ENCODE data around the gene HOPX.
"Not testable (repeated sequence)": the region's sequence is repeated elsewhere in the genome, so short reads cannot be mapped to it uniquely, and the experiment has no call there.

HOPX gene

GRCh38 chr4:56681158-56681852 is at the start of gene HOPX:
TSS of gene HOPX (minus strand) at chr4:56681296. CDS start at chr4:56657816, 23,480 bp downstream.
- Mint-ChIP-seq H3K4me1 (peaks cover 14% of the 10 kb centered on the region), H3K27ac (ENCODE audit: low read depth) (no peak within 1 kb of the TSS), H3K9me3 (no peaks in the 10 kb centered on the region), H3K4me3 (peak within 1 kb of the TSS; percentile 60), H3K27me3 (peaks cover 26% of the 10 kb centered on the region), H3K36me3 (ENCODE audit: insufficient read depth) (no peaks in the 10 kb centered on the region)
- ATAC-seq (replicated peaks; ENCODE audit: extremely low read depth, poor library complexity, severe bottlenecking): peak; percentile 72
- no peak for DNase-seq (ENCODE audit: low spot score in 2 of 2)

GRCh38 chr4:56730097-56730496 is 49.0 kb upstream of the HOPX start:
- H3K36me3 Mint-ChIP-seq (ENCODE audit: insufficient read depth): no peaks in the 10 kb centered on the region
- no peaks in the 10 kb centered on the region for H3K4me1 Mint-ChIP-seq
- H3K27ac Mint-ChIP-seq (ENCODE audit: low read depth): no peak overlapping the region
- no peak overlapping the region for H3K4me3 Mint-ChIP-seq
- DNase-seq (ENCODE audit: low spot score in 2 of 2) (no peak), ATAC-seq (replicated peaks; ENCODE audit: extremely low read depth, poor library complexity, severe bottlenecking) (no peak)
- no peaks in the 10 kb centered on the region for H3K9me3 Mint-ChIP-seq
- no peaks in the 10 kb centered on the region for H3K27me3 Mint-ChIP-seq

- H3K27ac Mint-ChIP-seq (ENCODE audit: low read depth): no peak overlapping the region
- no peaks in the 10 kb centered on the region for H3K36me3 Mint-ChIP-seq (ENCODE audit: insufficient read depth)
- H3K27me3 Mint-ChIP-seq: no peaks in the 10 kb centered on the region
- ATAC-seq (replicated peaks; ENCODE audit: extremely low read depth, poor library complexity, severe bottlenecking) (no peak), DNase-seq (ENCODE audit: low spot score in 2 of 2) (no peak)
- peaks cover under 1% of the 10 kb centered on the region for H3K4me1 Mint-ChIP-seq
- no peak overlapping the region for H3K4me3 Mint-ChIP-seq
- no peaks in the 10 kb centered on the region for H3K9me3 Mint-ChIP-seq
Observed at GRCh38 chr4:56728512-56728911, 47.4 kb upstream of the HOPX start.

- Mint-ChIP-seq H3K36me3 (ENCODE audit: insufficient read depth) (no peaks in the 10 kb centered on the region), H3K27ac (ENCODE audit: low read depth) (no peak overlapping the region), H3K4me3 (no peak overlapping the region), H3K27me3 (no peaks in the 10 kb centered on the region), H3K4me1 (peaks cover 6% of the 10 kb centered on the region), H3K9me3 (no peaks in the 10 kb centered on the region)
- no peak for DNase-seq (ENCODE audit: low spot score in 2 of 2)
- ATAC-seq (replicated peaks; ENCODE audit: extremely low read depth, poor library complexity, severe bottlenecking): no peak
Observed at GRCh38 chr4:56727150-56727549, 46.1 kb upstream of the HOPX start.

- H3K36me3 Mint-ChIP-seq (ENCODE audit: insufficient read depth); H3K27ac Mint-ChIP-seq (ENCODE audit: low read depth); H3K27me3 Mint-ChIP-seq; H3K4me1 Mint-ChIP-seq; ATAC-seq (replicated peaks; ENCODE audit: extremely low read depth, poor library complexity, severe bottlenecking); DNase-seq (ENCODE audit: low spot score in 2 of 2); H3K4me3 Mint-ChIP-seq; H3K9me3 Mint-ChIP-seq: not testable (repeated sequence)
Observed at GRCh38 chr4:56726593-56726992, 45.5 kb upstream of the HOPX start.

GRCh38 chr4:56723659-56724230 is 42.6 kb upstream of the HOPX start:
- peaks cover 6% of the 10 kb centered on the region for H3K4me1 Mint-ChIP-seq
- no peak for DNase-seq (ENCODE audit: low spot score in 2 of 2)
- no peaks in the 10 kb centered on the region for H3K9me3 Mint-ChIP-seq
- no peak for ATAC-seq (replicated peaks; ENCODE audit: extremely low read depth, poor library complexity, severe bottlenecking)
- no peak overlapping the region for H3K27ac Mint-ChIP-seq (ENCODE audit: low read depth)
- no peaks in the 10 kb centered on the region for H3K36me3 Mint-ChIP-seq (ENCODE audit: insufficient read depth)
- H3K27me3 Mint-ChIP-seq: no peaks in the 10 kb centered on the region
- no peak overlapping the region for H3K4me3 Mint-ChIP-seq

- no peaks in the 10 kb centered on the region for H3K9me3 Mint-ChIP-seq
- ATAC-seq (replicated peaks; ENCODE audit: extremely low read depth, poor library complexity, severe bottlenecking) (no peak), DNase-seq (ENCODE audit: low spot score in 2 of 2) (no peak)
- H3K27me3 Mint-ChIP-seq: no peaks in the 10 kb centered on the region
- no peak overlapping the region for H3K4me3 Mint-ChIP-seq
- no peaks in the 10 kb centered on the region for H3K36me3 Mint-ChIP-seq (ENCODE audit: insufficient read depth)
- peaks cover 6% of the 10 kb centered on the region for H3K4me1 Mint-ChIP-seq
- H3K27ac Mint-ChIP-seq (ENCODE audit: low read depth): no peak overlapping the region
Observed at GRCh38 chr4:56723201-56723605, 42.1 kb upstream of the HOPX start.

- Mint-ChIP-seq H3K9me3 (no peaks in the 10 kb centered on the region), H3K36me3 (ENCODE audit: insufficient read depth) (no peaks in the 10 kb centered on the region), H3K4me1 (no peaks in the 10 kb centered on the region), H3K4me3 (no peak overlapping the region), H3K27ac (ENCODE audit: low read depth) (no peak overlapping the region), H3K27me3 (no peaks in the 10 kb centered on the region)
- no peak for ATAC-seq (replicated peaks; ENCODE audit: extremely low read depth, poor library complexity, severe bottlenecking)
- no peak for DNase-seq (ENCODE audit: low spot score in 2 of 2)
Observed at GRCh38 chr4:56708146-56708545, 27.1 kb upstream of the HOPX start.

- no peaks in the 10 kb centered on the region for H3K4me1 Mint-ChIP-seq
- DNase-seq (ENCODE audit: low spot score in 2 of 2) (no peak), ATAC-seq (replicated peaks; ENCODE audit: extremely low read depth, poor library complexity, severe bottlenecking) (no peak)
- no peak overlapping the region for H3K4me3 Mint-ChIP-seq
- H3K27ac Mint-ChIP-seq (ENCODE audit: low read depth): no peak overlapping the region
- H3K27me3 Mint-ChIP-seq: no peaks in the 10 kb centered on the region
- no peaks in the 10 kb centered on the region for H3K9me3 Mint-ChIP-seq
- no peaks in the 10 kb centered on the region for H3K36me3 Mint-ChIP-seq (ENCODE audit: insufficient read depth)
Observed at GRCh38 chr4:56705966-56706365, 24.9 kb upstream of the HOPX start.

GRCh38 chr4:56705334-56705733 is 24.2 kb upstream of the HOPX start:
- Mint-ChIP-seq H3K36me3 (ENCODE audit: insufficient read depth) (peaks cover 2% of the 10 kb centered on the region), H3K4me3 (no peak overlapping the region), H3K27ac (ENCODE audit: low read depth) (no peak overlapping the region), H3K27me3 (no peaks in the 10 kb centered on the region), H3K9me3 (no peaks in the 10 kb centered on the region), H3K4me1 (no peaks in the 10 kb centered on the region)
- ATAC-seq (replicated peaks; ENCODE audit: extremely low read depth, poor library complexity, severe bottlenecking) (no peak), DNase-seq (ENCODE audit: low spot score in 2 of 2) (no peak)

GRCh38 chr4:56704089-56704871 is 23.2 kb upstream of the HOPX start:
- H3K36me3 Mint-ChIP-seq (ENCODE audit: insufficient read depth): peaks cover 2% of the 10 kb centered on the region
- DNase-seq (ENCODE audit: low spot score in 2 of 2) (no peak), ATAC-seq (replicated peaks; ENCODE audit: extremely low read depth, poor library complexity, severe bottlenecking) (no peak)
- no peak overlapping the region for H3K27ac Mint-ChIP-seq (ENCODE audit: low read depth)
- no peaks in the 10 kb centered on the region for H3K27me3 Mint-ChIP-seq
- H3K9me3 Mint-ChIP-seq: no peaks in the 10 kb centered on the region
- H3K4me1 Mint-ChIP-seq: no peaks in the 10 kb centered on the region
- H3K4me3 Mint-ChIP-seq: no peak overlapping the region

GRCh38 chr4:56703378-56703777 is 22.3 kb upstream of the HOPX start:
- DNase-seq (ENCODE audit: low spot score in 2 of 2): no peak
- Mint-ChIP-seq H3K9me3 (no peaks in the 10 kb centered on the region), H3K27me3 (no peaks in the 10 kb centered on the region), H3K27ac (ENCODE audit: low read depth) (no peak overlapping the region), H3K4me3 (no peak overlapping the region), H3K36me3 (ENCODE audit: insufficient read depth) (peaks cover 2% of the 10 kb centered on the region), H3K4me1 (no peaks in the 10 kb centered on the region)
- no peak for ATAC-seq (replicated peaks; ENCODE audit: extremely low read depth, poor library complexity, severe bottlenecking)

- Mint-ChIP-seq H3K27ac (ENCODE audit: low read depth) (no peak overlapping the region), H3K27me3 (no peaks in the 10 kb centered on the region), H3K9me3 (no peaks in the 10 kb centered on the region), H3K4me1 (no peaks in the 10 kb centered on the region), H3K36me3 (ENCODE audit: insufficient read depth) (peaks cover 2% of the 10 kb centered on the region), H3K4me3 (no peak overlapping the region)
- DNase-seq (ENCODE audit: low spot score in 2 of 2): no peak
- no peak for ATAC-seq (replicated peaks; ENCODE audit: extremely low read depth, poor library complexity, severe bottlenecking)
Observed at GRCh38 chr4:56701644-56702043, 20.5 kb upstream of the HOPX start.

Data from central memory CD8-positive, alpha-beta T cell (primary cell).